ENCODE measurements around the gene NBPF6.
"Not testable (repeated sequence)": the region's sequence is repeated elsewhere in the genome, so short reads cannot be mapped to it uniquely, and the experiment has no call there.

Gene NBPF6

GRCh38 chr1:108502138-108502537, 52.0 kb downstream of the NBPF6 start:
- peak; percentile 51 for DNase-seq

- peak; percentile 79 for DNase-seq
These were observed 52.5 kb downstream of the NBPF6 start for GRCh38 chr1:108502624-108503023.

DNA sequence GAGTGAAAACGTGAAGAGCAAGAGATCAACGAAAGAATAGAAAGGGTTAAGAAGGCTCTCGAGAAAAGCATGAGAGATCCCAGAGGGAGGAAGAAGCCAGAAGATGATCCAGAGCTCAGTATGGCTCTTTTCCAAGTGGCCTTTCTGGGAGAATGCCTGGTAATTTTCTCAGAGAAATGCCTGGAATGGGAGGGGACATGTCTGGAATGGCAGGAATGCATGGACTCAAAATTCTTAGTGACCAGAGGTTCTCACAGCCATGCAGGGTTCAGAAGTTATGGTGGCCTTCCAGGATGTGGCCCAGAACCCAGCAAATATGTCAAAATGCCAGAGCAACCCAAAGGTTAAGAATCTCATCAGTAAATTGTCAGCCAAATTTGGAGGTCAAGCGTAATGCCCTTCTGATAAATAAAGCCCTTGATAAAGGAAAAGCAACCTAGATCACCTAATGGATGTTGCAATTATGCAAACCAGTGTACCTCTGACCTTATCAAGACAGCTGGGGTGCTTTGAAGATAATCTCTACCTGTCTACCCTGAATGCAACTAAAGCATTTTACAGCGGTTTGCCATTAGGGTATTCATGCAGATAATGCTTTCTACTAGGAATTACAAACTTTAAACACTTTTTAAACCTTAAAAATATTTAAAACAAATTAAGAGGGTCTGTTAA, 53.1 kb downstream of the NBPF6 start:
- DNase-seq = peak; percentile 97

GRCh38 chr1:108504447-108504846, 54.3 kb downstream of the NBPF6 start:
- DNase-seq = no peak

DNA sequence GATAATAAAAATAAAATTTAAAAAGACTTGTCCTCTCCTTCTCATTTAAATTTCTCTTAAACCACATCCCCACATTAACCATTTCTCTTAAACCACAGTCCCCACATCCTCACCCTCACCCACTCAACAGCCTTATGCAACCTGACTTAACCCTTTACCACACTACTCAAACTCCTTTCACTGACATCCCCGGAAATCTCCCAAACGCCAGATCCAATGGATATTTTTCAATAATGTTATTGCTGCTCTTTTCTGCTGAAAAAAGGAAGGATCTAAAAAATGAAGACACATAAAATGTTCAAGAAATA, 55.6 kb downstream of the NBPF6 start:
- DNase-seq = no peak

GRCh38 chr1:108511764-108512163, 61.6 kb downstream of the NBPF6 start:
- no peak for DNase-seq

- peak; percentile 34 for DNase-seq
These were observed 62.3 kb downstream of the NBPF6 start for GRCh38 chr1:108512239-108513043.

GRCh38 chr1:108513044-108513415, 62.9 kb downstream of the NBPF6 start:
- DNase-seq = no peak

DNA sequence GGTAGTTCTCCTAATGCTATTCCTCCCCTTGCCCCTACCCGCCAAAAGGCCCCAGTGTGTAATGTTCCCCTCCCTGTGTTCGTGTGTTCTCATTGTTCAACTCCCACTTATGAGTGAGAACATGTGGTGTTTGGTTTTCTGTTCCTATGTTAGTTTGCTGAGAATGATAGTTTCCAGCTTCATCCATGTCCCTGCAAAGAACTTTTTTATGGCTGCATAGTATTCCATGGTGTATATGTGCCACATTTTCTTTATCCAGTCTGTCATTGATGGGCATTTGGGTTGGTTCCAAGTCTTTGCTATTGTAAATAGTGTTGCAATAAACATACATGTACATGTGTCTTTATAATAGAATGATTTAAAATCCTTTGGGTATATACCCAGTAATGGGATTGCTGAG, 63.8 kb downstream of the NBPF6 start:
- DNase-seq = not testable (repeated sequence)

GRCh38 chr1:108517301-108517897, 67.3 kb downstream of the NBPF6 start:
- DNase-seq = not testable (repeated sequence)

All from EL (cell line).